Tibial nerve (tissue), 4 donors: Measurements from ENCODE around the gene ZNF618.

ENCODE experiments used
- EP300 ChIP-seq, 2 donors: sonication (generic); formaldehyde crosslinking; IDR thresholded peaks; one replicate each; pipeline ENCODE4 v1.6.1; 2017; ENCODE audit warnings: antibody characterized with exemption in 2 of 2, mild to moderate bottlenecking in 1 of 2
- POLR2A ChIP-seq, 2 donors: fragments of 450-650 bp; IDR thresholded peaks; one replicate each; pipeline ENCODE4 v1.6.1; 2017; ENCODE audit warnings: antibody characterized with exemption in 2 of 2, mild to moderate bottlenecking in 2 of 2, moderate library complexity in 2 of 2
- TF ChIP-seq, protein P1 (sequence below), 5 experiments: fragments of 200-600 bp in 3 of 5; fragments of 450-650 bp in 2 of 5; sonication (generic) in 3 of 5; IDR thresholded peaks; one replicate each; pipeline ENCODE4 v1.5.1; 2016 to 2019; ENCODE audit warnings: antibody characterized with exemption in 5 of 5, mild to moderate bottlenecking in 3 of 5, moderate library complexity in 2 of 5

DNA sequence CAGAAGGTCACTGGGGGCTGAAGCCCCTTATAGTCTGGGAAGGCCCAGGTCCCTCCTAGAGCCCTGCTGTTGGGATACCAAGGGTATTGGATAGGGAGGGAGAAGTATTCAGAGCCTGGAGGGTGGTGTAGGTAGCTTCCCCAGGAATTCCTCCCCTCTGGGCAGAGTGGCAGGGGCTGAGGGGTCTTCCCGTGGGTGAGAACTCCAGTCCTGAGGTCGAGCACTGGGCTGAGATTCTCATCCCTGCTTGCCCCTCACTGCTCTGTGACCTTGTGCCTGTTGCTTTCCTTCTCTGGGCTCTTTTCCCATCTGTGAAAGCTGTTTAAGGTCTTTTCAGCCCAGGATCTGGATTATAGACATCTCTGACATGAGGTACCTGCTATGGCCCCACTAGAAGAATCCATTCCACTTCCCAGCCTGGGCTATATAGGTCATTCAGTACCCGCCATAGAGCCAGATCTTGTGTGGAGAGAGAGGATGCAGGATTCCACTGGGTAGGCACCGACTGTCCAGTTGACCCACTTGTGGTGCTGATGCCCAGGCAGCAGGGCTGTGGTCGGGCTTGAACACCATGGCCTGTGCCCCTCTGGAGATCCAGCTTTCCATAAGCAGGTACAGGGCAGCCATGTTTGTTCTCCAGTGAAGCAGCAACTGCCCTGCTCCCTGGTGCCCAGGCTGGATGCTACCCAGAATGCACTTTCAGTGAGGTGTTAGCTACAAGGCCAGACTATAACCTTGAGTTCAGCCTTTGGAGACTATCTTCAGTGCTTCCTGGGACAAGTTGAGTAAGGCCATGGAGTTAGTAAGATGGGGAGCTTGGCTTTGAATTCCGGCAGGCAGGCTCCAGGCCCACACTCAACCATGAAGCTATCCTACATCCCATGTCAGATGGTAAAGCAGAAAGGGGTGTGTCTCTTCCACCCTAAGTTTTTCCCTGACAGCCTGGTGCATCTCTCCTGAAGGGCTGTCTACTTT is 141.9 kb downstream of the ZNF618 start:
- TF ChIP-seq, protein P1, sequence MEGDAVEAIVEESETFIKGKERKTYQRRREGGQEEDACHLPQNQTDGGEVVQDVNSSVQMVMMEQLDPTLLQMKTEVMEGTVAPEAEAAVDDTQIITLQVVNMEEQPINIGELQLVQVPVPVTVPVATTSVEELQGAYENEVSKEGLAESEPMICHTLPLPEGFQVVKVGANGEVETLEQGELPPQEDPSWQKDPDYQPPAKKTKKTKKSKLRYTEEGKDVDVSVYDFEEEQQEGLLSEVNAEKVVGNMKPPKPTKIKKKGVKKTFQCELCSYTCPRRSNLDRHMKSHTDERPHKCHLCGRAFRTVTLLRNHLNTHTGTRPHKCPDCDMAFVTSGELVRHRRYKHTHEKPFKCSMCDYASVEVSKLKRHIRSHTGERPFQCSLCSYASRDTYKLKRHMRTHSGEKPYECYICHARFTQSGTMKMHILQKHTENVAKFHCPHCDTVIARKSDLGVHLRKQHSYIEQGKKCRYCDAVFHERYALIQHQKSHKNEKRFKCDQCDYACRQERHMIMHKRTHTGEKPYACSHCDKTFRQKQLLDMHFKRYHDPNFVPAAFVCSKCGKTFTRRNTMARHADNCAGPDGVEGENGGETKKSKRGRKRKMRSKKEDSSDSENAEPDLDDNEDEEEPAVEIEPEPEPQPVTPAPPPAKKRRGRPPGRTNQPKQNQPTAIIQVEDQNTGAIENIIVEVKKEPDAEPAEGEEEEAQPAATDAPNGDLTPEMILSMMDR (IDR thresholded peaks at IDR 0.05): no peak
- TF ChIP-seq EP300 (IDR thresholded peaks at IDR 0.05): no peak
- TF ChIP-seq POLR2A (IDR thresholded peaks at IDR 0.05): no peak
